CD4-positive, alpha-beta T cell treated with Interleukin-6 for 4 hours (primary cell): ENCODE measurements around the gene POTED.
"Not testable (repeated sequence)": the region's sequence is repeated elsewhere in the genome, so short reads cannot be mapped to it uniquely, and the experiment has no call there.

ENCODE experiments used
- DNase-seq: peaks from one replicate; pipeline ENCODE4 v3.0.0-alpha.2; 2020; ENCODE audit warnings: mixed read lengths

Gene POTED

DNA sequence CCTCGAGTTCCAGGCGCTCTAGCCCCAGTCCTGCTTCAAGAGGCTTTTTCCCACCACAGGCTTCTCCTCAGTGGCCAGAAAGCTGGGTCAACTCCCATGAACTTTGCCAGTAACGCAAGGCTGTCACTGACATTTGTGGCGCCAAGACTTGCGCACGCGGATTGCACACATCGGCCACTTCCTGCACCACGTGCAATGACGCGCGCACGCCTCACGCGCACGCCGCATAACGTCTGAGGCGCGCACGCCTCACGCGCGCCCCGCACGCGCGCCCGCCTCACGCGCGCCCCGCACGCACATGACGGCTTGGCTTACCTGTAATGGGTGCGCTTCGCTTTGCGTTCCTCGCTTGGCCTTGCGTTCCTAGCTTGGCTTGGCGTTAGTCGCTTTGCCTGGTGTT lies at the start of gene POTED:
Gene POTED (plus strand): TSS at position 301 of the 400 bp plus-strand sequence. CDS start 452 bp downstream, outside the sequence.
- not testable (repeated sequence) for DNase-seq

DNA sequence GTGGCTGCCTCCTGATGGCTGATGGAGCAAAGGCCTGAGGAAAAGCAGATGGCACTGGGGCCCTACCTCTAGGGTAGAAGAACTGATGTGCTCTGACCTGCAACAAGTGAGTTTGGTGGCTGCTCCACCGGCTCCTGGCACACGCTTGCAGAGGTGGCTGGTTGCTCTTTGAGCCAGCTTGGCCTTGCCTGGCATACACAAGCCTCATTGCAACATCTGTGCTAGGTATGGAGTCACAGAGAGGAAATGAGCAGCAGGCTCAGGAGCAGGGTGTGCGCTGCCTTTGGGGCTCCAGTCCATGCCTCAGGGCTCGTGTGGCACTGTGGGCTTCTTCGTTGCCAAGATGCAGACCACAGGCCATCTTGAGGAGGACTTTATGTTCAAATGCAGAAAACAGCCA lies 40.5 kb downstream of the POTED start:
- not testable (repeated sequence) for DNase-seq

DNA sequence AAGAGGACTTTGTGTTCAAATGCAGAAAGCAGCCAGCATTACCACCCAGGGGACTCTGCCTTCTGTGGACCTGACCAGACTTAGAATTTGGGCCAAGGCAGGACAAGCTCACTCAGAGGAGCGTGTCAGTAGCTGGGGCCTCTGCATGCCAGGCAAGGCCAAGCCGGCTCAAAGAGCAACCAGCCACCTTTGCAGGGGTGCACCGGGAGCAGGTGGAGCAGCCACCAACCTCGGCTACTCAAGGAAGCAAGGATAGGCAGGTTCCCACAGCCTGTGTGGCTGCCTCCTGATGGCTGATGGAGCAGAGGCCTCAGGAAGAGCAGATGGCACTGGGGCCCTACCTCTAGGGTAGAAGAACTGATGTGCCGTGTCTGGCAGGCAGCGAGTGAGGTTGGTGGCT lies 42.2 kb downstream of the POTED start:
- DNase-seq, result not testable (repeated sequence)
